HG02642 (cell line): ENCODE data around the gene GRIN1.
"Not testable (repeated sequence)": the region's sequence is repeated elsewhere in the genome, so short reads cannot be mapped to it uniquely, and the experiment has no call there.

ENCODE experiments used
- ATAC-seq: cut with Tn5 transposase; IDR thresholded peaks from one replicate; pipeline ENCODE4 v1.9.1; 2021; ENCODE audit warnings: mild to moderate bottlenecking; ENCODE audit not compliant: unreplicated experiment, poor library complexity

GRIN1 gene

GRCh38 chr9:137110911-137111787 lies 27.8 kb upstream of the GRIN1 start:
- ATAC-seq = no peak

DNA sequence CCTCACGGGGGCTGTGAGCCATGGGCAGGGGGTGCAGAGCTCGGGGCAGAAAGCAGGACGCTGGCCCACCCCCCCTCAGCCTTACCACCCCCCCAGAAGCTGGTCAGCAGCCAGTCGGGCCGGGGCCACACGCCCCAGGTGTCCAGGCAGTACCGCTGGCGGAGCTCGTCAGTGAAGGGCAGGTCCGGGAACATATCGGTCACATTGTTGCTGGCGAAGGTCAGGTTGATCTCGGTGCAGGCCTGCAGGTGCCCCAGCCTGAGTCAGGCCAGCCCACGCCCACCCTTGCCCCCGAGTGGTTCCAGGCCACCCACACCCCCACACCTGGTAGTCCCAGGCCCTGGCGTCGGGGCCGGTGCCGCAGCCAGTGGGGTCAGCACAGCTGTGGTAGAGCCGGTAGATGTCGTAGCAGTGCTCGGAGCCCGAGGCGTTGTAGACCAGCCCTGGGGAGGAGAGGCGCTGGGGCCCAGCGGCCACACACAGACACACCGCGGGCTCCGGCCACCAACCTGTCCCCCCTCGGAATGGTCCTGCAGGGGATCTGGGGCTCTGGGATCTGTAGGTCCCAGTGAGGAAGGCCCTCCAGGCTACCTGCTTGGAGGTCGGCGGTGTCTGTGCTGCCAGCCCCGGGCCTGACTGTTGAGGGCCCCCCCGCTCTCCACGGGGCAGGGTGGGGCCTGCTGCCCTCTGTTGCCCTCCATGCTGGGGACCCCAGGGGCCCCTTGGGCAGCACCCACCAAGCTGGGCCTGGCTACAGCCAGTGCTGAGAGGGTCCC lies 27.0 kb upstream of the GRIN1 start:
- ATAC-seq = no peak

DNA sequence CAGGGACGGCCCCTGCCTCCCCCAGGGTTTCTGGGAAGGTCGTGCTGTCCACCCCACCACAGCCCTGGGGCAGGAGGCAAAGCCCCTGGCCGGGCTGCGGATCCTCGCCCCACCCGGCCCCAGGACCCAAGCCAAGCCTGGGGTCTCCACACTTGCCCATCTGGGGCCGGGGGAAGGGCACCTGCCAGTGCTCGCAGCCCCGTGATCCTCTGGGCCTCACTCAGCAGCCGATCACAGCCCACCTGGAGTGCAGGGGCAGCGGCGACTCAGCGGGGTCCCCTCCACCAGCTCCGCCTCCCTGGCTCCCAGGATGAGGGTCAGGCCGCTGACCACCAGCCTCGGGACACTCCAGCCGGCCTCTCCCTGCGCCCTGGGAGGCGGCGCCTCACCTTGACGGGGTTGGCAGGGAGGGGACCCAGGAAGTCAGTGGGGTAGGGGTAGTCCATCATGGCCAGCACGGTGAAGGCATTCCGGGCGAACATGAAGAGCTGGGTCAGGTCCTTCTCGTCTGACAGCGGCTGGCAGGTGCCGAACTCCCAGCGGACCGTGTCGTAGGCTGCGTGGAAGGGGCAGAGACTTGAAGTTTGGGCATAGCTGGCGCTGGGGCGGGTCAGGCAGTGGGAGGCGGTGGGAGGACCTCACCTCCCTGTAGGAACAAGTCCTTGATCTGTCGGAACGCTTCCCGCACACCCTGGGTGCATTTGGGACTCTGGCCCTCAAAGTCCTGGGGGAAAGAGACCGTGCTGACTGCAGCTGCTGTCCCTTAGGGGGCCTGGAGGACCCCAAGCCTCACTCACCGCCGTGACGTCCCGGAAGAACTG lies 26.2 kb upstream of the GRIN1 start:
- ATAC-seq = no peak

DNA sequence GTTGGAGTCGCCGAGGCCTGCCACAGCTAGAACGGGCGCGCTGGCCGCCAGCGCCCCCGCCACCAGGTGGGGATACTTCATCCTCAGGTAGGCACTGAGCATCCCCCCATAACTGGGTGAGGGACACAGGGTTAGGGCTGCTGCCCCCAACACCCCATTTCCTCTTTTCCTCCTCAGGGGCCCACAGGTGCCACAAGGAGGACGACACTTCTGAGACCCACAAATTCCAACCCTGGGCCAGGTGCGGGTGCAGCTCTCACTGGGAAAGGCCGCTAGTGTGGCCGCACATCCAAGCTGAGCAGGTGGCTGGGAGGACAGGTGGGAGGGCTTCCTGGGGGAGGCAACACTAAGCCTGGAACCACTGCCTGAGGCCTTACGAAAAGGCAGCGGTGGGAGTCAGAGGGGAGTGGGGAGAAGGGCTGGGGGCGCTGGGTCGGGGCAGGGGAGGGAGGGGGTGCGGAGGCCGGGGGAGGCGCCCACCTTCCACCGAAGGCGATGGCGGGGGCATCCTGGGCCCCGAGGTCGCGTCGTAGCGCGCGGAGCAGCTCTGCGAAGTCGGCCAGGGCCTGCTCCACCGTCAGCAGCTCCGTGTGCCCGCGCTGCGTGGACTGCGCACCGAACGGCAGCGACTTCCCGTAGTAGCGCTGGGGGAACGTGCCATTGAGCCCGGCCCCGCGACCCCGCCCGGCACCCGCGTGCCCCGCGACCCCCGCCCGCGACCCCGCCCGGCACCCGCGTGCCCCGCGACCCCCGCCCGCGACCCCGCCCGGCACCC lies 25.4 kb upstream of the GRIN1 start:
- ATAC-seq = no peak

GRCh38 chr9:137114220-137114612 lies 24.7 kb upstream of the GRIN1 start:
- no peak for ATAC-seq

DNA sequence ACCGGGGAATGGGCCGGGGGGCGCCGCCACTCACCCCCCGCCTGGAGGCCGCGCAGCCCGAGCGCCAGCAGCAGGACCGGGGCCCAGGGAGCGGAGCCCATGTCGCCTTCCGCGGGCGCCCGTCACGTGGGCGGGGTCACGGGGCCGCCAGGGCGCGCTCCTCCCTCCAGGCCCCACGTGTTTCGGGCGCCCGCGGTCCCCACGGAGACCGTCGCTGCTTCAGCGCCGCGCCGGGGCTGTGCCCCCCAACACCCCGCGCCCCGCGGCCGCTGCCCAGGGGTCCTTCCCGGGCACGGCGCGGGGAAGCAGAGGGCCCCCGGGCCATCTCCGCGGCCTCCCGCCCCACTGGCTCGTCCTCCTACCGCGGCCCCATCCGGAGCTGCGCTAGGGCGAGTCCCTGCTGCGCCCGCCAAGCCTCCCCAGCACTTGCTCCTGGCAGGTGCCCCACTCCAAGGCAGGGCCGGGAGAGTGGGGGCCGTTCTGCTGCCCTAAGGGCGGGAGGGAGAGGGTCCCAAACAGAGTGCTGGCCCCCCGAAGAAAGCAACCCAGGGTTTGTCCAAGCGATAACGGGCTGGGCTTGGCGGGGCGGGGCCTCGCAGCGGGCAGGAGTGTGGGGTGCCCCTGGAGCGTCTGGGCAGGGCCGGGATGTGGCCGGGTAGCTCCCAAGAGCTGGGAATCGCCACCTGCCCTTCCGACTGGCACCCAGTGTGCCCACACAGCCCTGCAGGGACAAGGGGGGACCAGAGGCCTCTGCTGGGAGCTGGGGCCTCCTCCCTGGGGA lies 24.2 kb upstream of the GRIN1 start, which contains the start of gene DPP7:
Gene DPP7, minus strand, starts transcription at position 121 of the 781 bp plus-strand sequence. Its CDS starts 20 bp downstream, at position 101.
- ATAC-seq = peak; percentile 74

GRCh38 chr9:137115394-137116026 lies 23.4 kb upstream of the GRIN1 start:
- no peak for ATAC-seq

- ATAC-seq = no peak
Measured at GRCh38 chr9:137116027-137116507, 22.9 kb upstream of the GRIN1 start.

- ATAC-seq = no peak
Measured at GRCh38 chr9:137116728-137117127, 22.2 kb upstream of the GRIN1 start.

- ATAC-seq = no peak
Measured at GRCh38 chr9:137117269-137117731, 21.7 kb upstream of the GRIN1 start.

DNA sequence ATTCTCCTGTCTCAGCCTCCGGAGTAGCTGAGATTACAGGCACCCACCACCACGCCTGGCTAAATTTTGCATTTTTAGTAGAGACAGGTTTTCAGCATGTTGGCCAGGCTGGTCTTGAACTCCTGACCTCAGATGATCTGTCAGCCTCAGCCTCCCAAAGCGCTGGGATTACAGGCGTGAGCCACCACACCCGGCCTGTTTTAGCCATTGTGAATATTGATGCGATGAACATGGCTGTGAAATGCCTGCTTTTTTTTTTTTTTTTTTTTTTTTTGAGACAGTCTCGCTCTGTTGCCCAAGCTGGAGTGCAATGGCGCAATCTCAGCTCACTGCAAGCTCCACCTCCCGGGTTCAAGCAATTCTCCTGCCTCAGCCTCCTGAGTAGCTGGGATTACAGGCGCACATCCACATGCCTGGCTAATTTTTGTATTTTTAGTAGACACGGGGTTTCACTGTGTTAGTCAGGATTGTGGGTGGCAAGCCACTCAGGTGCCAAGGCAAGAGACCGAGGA lies 20.8 kb upstream of the GRIN1 start:
- ATAC-seq = not testable (repeated sequence)

- ATAC-seq = not testable (repeated sequence)
Measured at GRCh38 chr9:137121927-137122795, 16.8 kb upstream of the GRIN1 start.

GRCh38 chr9:137122796-137123467 lies 16.0 kb upstream of the GRIN1 start:
- ATAC-seq = not testable (repeated sequence)

DNA sequence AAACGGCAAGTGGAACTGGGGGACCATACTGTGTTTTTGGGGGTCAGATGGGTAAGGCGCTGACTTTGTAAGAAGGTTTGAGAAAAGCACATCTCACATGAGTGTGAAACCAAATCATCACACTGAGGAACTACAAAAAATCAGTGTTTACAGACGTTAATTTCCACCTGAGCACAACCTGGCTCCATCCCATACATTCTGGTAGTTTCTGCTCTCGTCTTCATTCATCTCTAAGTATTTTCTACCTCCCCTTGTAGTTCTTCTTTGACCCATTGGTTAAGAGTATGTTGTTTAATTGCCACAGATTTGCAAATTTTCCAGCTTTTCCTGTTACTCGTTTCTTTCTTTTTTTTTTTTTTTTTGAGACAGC lies 15.5 kb upstream of the GRIN1 start:
- no peak for ATAC-seq

GRCh38 chr9:137123952-137124462 lies 14.9 kb upstream of the GRIN1 start:
- ATAC-seq = not testable (repeated sequence)

DNA sequence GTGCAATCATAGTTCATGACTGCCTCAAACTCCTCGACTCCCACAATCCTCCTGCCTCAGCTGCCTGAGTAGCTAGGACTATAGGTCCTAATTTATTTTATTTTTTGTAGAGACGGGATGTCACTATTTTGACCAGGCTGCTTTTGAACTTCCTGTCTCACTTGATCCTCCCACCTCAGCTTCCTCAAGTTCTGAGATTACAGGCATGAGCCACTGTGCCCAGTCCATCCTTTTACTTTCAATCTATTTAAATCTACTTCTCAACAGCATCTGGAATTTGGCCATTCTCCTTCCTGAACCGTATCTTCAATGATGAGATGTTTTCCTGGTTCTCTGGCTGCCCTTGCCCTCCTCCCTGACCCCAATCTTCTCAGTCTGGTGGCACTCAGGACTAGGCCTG lies 12.2 kb upstream of the GRIN1 start:
- no peak for ATAC-seq
